ENCODE data around the gene ARSJ.

The ARSJ gene

GRCh38 chr4:113958766-113959538 is 20.5 kb downstream of the ARSJ start:
- Histone ChIP-seq H2AK5ac (ENCODE audit: low read length) (no peak overlapping the region), H3K4me2 (ENCODE audit: low read length) (no peak overlapping the region), H3K79me2 (ENCODE audit: control insufficient read depth, insufficient read depth, low read length, poor library complexity) (no peaks in the 10 kb centered on the region), H4K12ac (ENCODE audit: low read depth, low read length) (no peak overlapping the region), H2BK12ac (ENCODE audit: low read length) (no peak overlapping the region), H3K18ac (ENCODE audit: low read length) (no peak overlapping the region), H2BK120ac (ENCODE audit: insufficient read depth, low read length, poor library complexity) (peak overlapping the region; percentile 60), H3K9ac (ENCODE audit: low read length) (no peak overlapping the region), H3K4me3 (ENCODE audit: low read depth, low read length) (no peak overlapping the region), H4K91ac (ENCODE audit: low read depth, low read length) (no peak overlapping the region), H3K4ac (ENCODE audit: low read depth, low read length) (no peak overlapping the region), H3K79me1 (ENCODE audit: low read length) (no peaks in the 10 kb centered on the region), H3K4me1 (ENCODE audit: control insufficient read depth in 1 of 2, insufficient read depth in 2 of 2, low read length in 2 of 2) (no peaks in the 10 kb centered on the region), H3K36me3 (ENCODE audit: control insufficient read depth in 1 of 2, insufficient read depth in 2 of 2, low read length in 2 of 2) (no peaks in the 10 kb centered on the region), H3K23ac (ENCODE audit: low read length) (no peak overlapping the region), H3K9me3 (ENCODE audit: insufficient read depth, low read depth, low read length) (no peaks in the 10 kb centered on the region), H3K14ac (ENCODE audit: low read length) (no peak overlapping the region), H2AFZ (ENCODE audit: insufficient read depth, low read length, poor library complexity) (no peak overlapping the region), H3K27ac (ENCODE audit: low read depth, low read length) (no peak overlapping the region), H2BK5ac (ENCODE audit: low read depth, low read length, poor library complexity) (no peak overlapping the region), H4K8ac (ENCODE audit: low read depth, low read length) (no peak overlapping the region), H3K27me3 (ENCODE audit: insufficient read depth, low read length) (no peaks in the 10 kb centered on the region)
- DNase-seq: peak in 1 of 2 donors; percentile 64
- no CpG with 5 or more reads among the region's 8 CpGs for WGBS (ENCODE audit: extremely low coverage, insufficient coverage, insufficient read length)

- no peak overlapping the region for H2BK120ac ChIP-seq (ENCODE audit: insufficient read depth, low read length, poor library complexity)
- H3K36me3 ChIP-seq (ENCODE audit: control insufficient read depth in 1 of 2, insufficient read depth in 2 of 2, low read length in 2 of 2): no peaks in the 10 kb centered on the region
- H3K4me1 ChIP-seq (ENCODE audit: control insufficient read depth in 1 of 2, insufficient read depth in 2 of 2, low read length in 2 of 2): no peaks in the 10 kb centered on the region
- no CpG with 5 or more reads among the region's 3 CpGs for WGBS (ENCODE audit: extremely low coverage, insufficient coverage, insufficient read length)
- no peak overlapping the region for H3K4ac ChIP-seq (ENCODE audit: low read depth, low read length)
- H4K12ac ChIP-seq (ENCODE audit: low read depth, low read length): no peak overlapping the region
- no peak overlapping the region for H3K9ac ChIP-seq (ENCODE audit: low read length)
- no peak overlapping the region for H2AK5ac ChIP-seq (ENCODE audit: low read length)
- no peak overlapping the region for H2AFZ ChIP-seq (ENCODE audit: insufficient read depth, low read length, poor library complexity)
- H3K18ac ChIP-seq (ENCODE audit: low read length): no peak overlapping the region
- no peak overlapping the region for H3K14ac ChIP-seq (ENCODE audit: low read length)
- H3K4me2 ChIP-seq (ENCODE audit: low read length): no peak overlapping the region
- H3K27ac ChIP-seq (ENCODE audit: low read depth, low read length): no peak overlapping the region
- DNase-seq: no peak
- no peaks in the 10 kb centered on the region for H3K79me2 ChIP-seq (ENCODE audit: control insufficient read depth, insufficient read depth, low read length, poor library complexity)
- no peak overlapping the region for H2BK5ac ChIP-seq (ENCODE audit: low read depth, low read length, poor library complexity)
- no peaks in the 10 kb centered on the region for H3K79me1 ChIP-seq (ENCODE audit: low read length)
- no peaks in the 10 kb centered on the region for H3K27me3 ChIP-seq (ENCODE audit: insufficient read depth, low read length)
- H3K4me3 ChIP-seq (ENCODE audit: low read depth, low read length): no peak overlapping the region
- no peak overlapping the region for H4K8ac ChIP-seq (ENCODE audit: low read depth, low read length)
- H3K9me3 ChIP-seq (ENCODE audit: insufficient read depth, low read depth, low read length): no peaks in the 10 kb centered on the region
- no peak overlapping the region for H4K91ac ChIP-seq (ENCODE audit: low read depth, low read length)
- no peak overlapping the region for H2BK12ac ChIP-seq (ENCODE audit: low read length)
- no peak overlapping the region for H3K23ac ChIP-seq (ENCODE audit: low read length)
These were observed 21.5 kb downstream of the ARSJ start for GRCh38 chr4:113957956-113958355.

GRCh38 chr4:113955948-113956347 is 23.5 kb downstream of the ARSJ start:
- Histone ChIP-seq H3K14ac (ENCODE audit: low read length) (no peak overlapping the region), H2AFZ (ENCODE audit: insufficient read depth, low read length, poor library complexity) (no peak overlapping the region), H3K4me1 (ENCODE audit: control insufficient read depth in 1 of 2, insufficient read depth in 2 of 2, low read length in 2 of 2) (no peaks in the 10 kb centered on the region), H3K4me3 (ENCODE audit: low read depth, low read length) (no peak overlapping the region), H2BK12ac (ENCODE audit: low read length) (no peak overlapping the region), H3K27me3 (ENCODE audit: insufficient read depth, low read length) (no peaks in the 10 kb centered on the region), H2BK120ac (ENCODE audit: insufficient read depth, low read length, poor library complexity) (no peak overlapping the region), H3K36me3 (ENCODE audit: control insufficient read depth in 1 of 2, insufficient read depth in 2 of 2, low read length in 2 of 2) (no peaks in the 10 kb centered on the region), H4K12ac (ENCODE audit: low read depth, low read length) (no peak overlapping the region), H3K23ac (ENCODE audit: low read length) (no peak overlapping the region), H3K4ac (ENCODE audit: low read depth, low read length) (no peak overlapping the region), H3K79me1 (ENCODE audit: low read length) (no peaks in the 10 kb centered on the region), H3K9me3 (ENCODE audit: insufficient read depth, low read depth, low read length) (no peaks in the 10 kb centered on the region), H3K27ac (ENCODE audit: low read depth, low read length) (no peak overlapping the region), H3K79me2 (ENCODE audit: control insufficient read depth, insufficient read depth, low read length, poor library complexity) (no peaks in the 10 kb centered on the region), H3K9ac (ENCODE audit: low read length) (no peak overlapping the region), H3K18ac (ENCODE audit: low read length) (no peak overlapping the region), H2AK5ac (ENCODE audit: low read length) (no peak overlapping the region), H4K8ac (ENCODE audit: low read depth, low read length) (no peak overlapping the region), H4K91ac (ENCODE audit: low read depth, low read length) (no peak overlapping the region), H3K4me2 (ENCODE audit: low read length) (no peak overlapping the region), H2BK5ac (ENCODE audit: low read depth, low read length, poor library complexity) (no peak overlapping the region)
- no CpG with 5 or more reads among the region's 3 CpGs for WGBS (ENCODE audit: extremely low coverage, insufficient coverage, insufficient read length)
- DNase-seq: no peak

DNA sequence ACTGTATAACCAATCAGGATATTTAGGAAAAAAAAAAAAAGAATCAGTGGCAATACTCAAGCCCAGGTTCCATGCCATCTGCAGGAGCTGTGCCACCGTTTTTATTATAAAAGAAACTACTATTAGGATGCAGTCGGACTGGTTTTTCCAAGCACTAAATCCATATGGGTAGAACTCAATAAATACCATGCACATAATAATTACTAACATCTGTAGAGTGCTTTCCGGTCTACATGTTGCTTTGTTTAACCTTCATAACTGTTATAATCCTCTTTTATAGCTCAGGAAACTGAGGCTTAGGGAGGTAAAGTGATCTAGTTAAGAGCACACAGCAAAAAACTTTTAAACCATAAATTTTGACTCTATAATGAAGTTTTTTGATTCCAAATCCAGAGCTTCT is 24.0 kb downstream of the ARSJ start:
- no peak overlapping the region for H2AK5ac ChIP-seq (ENCODE audit: low read length)
- no CpG with 5 or more reads among the region's 3 CpGs for WGBS (ENCODE audit: extremely low coverage, insufficient coverage, insufficient read length)

More for the DNA sequence above, 24.0 kb downstream of the ARSJ start:
- Histone ChIP-seq H3K4me3 (ENCODE audit: low read depth, low read length) (no peak overlapping the region), H4K12ac (ENCODE audit: low read depth, low read length) (no peak overlapping the region), H3K79me2 (ENCODE audit: control insufficient read depth, insufficient read depth, low read length, poor library complexity) (no peaks in the 10 kb centered on the region), H3K27me3 (ENCODE audit: insufficient read depth, low read length) (no peaks in the 10 kb centered on the region), H3K9me3 (ENCODE audit: insufficient read depth, low read depth, low read length) (no peaks in the 10 kb centered on the region), H3K23ac (ENCODE audit: low read length) (no peak overlapping the region), H4K91ac (ENCODE audit: low read depth, low read length) (no peak overlapping the region), H4K8ac (ENCODE audit: low read depth, low read length) (no peak overlapping the region), H3K4me2 (ENCODE audit: low read length) (no peak overlapping the region), H3K18ac (ENCODE audit: low read length) (no peak overlapping the region), H3K27ac (ENCODE audit: low read depth, low read length) (no peak overlapping the region), H2AFZ (ENCODE audit: insufficient read depth, low read length, poor library complexity) (no peak overlapping the region), H2BK12ac (ENCODE audit: low read length) (no peak overlapping the region), H3K4ac (ENCODE audit: low read depth, low read length) (no peak overlapping the region), H2BK120ac (ENCODE audit: insufficient read depth, low read length, poor library complexity) (no peak overlapping the region), H3K79me1 (ENCODE audit: low read length) (no peaks in the 10 kb centered on the region), H3K9ac (ENCODE audit: low read length) (no peak overlapping the region), H3K36me3 (ENCODE audit: control insufficient read depth in 1 of 2, insufficient read depth in 2 of 2, low read length in 2 of 2) (no peaks in the 10 kb centered on the region), H3K4me1 (ENCODE audit: control insufficient read depth in 1 of 2, insufficient read depth in 2 of 2, low read length in 2 of 2) (no peaks in the 10 kb centered on the region), H2BK5ac (ENCODE audit: low read depth, low read length, poor library complexity) (no peak overlapping the region), H3K14ac (ENCODE audit: low read length) (no peak overlapping the region)
- DNase-seq: no peak

Measured in trophoblast cell (in vitro differentiated cells and primary cell).